ENCODE data around the gene CHDH.

DNA sequence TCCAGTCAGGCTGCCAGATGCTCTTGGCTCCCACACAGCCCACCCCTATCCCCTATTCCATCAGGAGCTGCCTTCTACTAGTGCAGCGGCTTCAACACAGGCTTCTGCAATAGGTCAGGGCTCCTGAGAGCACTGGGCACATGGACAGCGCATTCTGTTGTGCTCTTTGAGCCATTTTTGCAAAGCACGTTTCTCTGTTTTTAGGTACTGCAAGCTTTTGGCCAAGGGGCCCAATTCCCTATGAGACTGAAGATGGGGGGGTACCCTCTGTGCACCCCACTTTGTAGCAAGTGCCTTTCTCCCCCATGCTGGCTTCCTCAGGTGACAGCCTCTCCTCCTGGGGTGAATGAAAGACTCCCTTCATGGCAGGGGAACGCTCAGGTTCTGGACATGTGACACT, 31.2 kb downstream of the CHDH start:
- TF ChIP-seq, protein P1, sequence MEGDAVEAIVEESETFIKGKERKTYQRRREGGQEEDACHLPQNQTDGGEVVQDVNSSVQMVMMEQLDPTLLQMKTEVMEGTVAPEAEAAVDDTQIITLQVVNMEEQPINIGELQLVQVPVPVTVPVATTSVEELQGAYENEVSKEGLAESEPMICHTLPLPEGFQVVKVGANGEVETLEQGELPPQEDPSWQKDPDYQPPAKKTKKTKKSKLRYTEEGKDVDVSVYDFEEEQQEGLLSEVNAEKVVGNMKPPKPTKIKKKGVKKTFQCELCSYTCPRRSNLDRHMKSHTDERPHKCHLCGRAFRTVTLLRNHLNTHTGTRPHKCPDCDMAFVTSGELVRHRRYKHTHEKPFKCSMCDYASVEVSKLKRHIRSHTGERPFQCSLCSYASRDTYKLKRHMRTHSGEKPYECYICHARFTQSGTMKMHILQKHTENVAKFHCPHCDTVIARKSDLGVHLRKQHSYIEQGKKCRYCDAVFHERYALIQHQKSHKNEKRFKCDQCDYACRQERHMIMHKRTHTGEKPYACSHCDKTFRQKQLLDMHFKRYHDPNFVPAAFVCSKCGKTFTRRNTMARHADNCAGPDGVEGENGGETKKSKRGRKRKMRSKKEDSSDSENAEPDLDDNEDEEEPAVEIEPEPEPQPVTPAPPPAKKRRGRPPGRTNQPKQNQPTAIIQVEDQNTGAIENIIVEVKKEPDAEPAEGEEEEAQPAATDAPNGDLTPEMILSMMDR (IDR thresholded peaks at IDR 0.05; ENCODE audit: insufficient read depth, low read length, poor library complexity, severe bottlenecking), result no peak
- no peak for TF ChIP-seq EZH2phosphoT487 (conservative IDR thresholded peaks at IDR 0.05; ENCODE audit: low read length)
